SKM-1 treated with dmso at 0.1 percent for 144 hours (cell line): ENCODE measurements around the gene TBX2.

Source experiments
- DNase-seq: peaks from one replicate; lab custom pipeline; 2025; ENCODE audit not compliant: unreplicated experiment; lab: John Stamatoyannopoulos, UW

The TBX2 gene

GRCh38 chr17:61412860-61413660 lies 13.4 kb downstream of the TBX2 start:
- DNase-seq: no peak

GRCh38 chr17:61413661-61414126 lies 14.1 kb downstream of the TBX2 start:
- no peak for DNase-seq

GRCh38 chr17:61414141-61414935 lies 14.7 kb downstream of the TBX2 start:
- DNase-seq: no peak

DNA sequence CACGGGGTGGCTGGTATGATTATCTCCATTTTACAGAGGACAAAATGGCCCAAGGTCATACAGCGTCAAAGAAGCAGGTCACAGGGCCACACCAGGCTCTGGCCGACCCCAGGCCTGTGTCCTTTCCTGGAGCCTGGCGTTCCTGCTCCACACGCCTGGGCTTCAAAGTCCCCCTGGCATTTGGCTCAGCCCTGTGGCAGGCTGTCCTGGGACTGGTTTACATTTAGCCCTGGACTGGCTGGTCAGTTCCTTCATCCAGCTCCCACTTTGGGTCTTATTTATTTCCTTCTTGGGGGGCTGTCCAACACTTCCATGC lies 15.3 kb downstream of the TBX2 start:
- no peak for DNase-seq

GRCh38 chr17:61415374-61416210 lies 15.9 kb downstream of the TBX2 start:
- no peak for DNase-seq

- DNase-seq: no peak
Observed at GRCh38 chr17:61416211-61416539, 16.5 kb downstream of the TBX2 start.

DNA sequence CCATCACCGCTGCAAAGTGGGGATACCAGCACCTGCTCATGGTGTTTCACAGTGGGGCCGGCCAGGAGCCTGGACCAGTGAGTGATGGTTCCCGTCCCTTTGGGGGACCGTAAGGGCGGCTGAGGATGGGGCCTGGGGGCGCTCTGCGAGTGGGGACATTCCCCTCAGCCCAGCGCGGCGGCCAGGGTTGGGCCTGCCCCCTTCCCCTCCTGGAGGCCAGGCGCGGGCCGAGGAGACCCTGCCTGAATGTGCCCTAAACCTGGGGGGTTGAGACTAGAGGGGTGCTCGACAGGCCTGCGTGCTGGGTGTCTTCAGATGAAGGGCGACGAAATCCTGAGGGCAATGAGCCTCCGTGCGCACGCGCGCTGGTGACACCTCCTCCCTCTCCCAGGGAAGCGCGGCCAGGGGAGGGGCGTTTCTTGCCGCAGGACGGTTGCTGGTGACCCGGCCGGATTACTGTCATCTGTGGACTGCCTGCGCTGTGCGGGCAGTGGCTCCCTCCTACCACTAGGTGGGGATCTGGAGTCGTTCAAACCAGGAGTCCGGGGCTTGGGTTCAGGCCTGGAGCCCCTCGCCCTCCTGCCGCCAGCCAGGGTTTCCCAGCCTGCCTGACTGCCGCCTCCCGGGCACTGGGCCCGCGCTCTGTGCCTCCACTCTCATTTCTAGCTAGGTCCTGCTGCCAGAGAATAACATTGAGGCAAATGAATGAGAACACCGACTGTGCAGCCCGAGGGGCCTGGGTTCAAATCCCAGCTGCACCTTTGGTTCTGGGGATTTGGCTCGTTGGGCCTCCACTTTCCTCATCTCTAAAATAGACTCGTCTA lies 17.1 kb downstream of the TBX2 start:
- DNase-seq: peak; percentile 87

GRCh38 chr17:61418449-61418848 lies 18.8 kb downstream of the TBX2 start:
- no peak for DNase-seq

DNA sequence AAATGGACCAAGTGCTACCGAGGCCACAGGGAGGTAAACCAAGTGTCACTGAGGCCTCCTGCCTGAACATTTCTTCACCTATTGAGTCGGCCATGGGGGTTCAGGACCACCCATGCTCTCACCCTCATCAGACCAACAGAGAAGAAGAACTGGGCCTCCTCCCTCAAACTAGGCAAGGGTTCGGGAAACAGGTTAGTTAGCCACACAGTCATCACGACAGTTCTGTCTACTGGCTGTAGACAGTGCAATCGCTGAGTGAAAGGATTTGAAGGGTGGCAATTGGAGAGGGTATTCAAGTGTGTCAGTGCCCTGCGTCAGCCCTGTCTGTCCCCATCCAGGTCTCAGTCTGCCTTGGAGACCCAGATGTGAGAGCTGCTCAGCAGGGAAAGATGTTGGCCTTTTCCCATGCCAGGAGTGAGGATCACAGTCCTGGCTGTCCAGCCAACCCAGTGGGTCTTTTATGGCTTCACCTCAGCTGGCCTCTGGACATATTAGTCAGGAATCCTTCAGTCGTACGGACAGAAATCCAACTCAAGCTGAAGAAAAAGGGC lies 19.9 kb downstream of the TBX2 start:
- DNase-seq: no peak

- DNase-seq: no peak
Observed at GRCh38 chr17:61420052-61420451, 20.4 kb downstream of the TBX2 start.

DNA sequence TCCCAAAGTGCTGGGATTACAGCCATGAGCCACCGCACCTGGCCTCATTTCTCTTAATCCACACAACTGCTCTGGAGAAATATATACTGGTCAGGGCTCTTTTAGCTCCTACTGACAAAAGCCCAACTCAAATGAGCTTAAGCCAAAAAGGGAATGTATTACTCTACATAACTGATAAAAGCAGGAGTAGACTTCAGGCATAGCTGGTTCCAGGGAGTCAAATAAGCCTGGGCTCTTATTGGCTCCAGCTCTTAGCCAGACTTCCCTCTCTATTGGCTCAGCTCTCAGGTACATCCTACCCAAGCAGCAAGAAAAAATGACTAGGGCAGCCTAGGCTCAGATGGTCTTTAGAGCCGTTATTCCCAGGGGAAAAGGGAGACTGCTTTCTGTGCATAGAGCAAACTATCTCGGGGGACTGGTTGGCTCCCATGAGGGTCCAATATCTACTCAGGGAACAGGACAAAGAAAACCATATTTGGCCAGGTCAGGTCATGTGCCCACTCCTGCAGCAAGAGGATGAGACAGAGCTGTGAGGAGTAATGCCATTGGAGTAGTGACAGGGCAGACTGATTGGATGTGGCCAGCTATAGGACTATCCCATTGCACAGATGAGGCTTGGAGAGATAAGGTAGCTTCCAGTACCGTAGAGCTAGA lies 21.2 kb downstream of the TBX2 start:
- no peak for DNase-seq

DNA sequence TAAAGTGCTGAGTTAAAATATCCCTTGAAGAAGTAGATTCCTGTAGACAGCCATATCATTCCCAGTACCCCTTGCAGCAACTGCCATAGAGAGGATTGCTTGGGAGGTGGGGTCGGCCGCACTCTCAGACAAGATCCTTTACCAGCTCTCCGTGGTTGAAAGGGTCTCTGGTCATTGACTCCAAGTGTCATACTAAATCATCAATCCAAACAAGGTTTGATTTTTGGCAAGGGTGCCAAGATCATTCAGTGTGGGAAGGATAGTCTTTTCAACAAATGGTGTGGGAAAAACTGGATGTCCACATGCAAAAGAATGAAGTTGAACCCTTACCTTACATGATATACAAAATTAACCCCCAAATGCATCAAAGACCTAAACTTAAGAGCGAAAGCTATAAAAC lies 21.8 kb downstream of the TBX2 start:
- no peak for DNase-seq

DNA sequence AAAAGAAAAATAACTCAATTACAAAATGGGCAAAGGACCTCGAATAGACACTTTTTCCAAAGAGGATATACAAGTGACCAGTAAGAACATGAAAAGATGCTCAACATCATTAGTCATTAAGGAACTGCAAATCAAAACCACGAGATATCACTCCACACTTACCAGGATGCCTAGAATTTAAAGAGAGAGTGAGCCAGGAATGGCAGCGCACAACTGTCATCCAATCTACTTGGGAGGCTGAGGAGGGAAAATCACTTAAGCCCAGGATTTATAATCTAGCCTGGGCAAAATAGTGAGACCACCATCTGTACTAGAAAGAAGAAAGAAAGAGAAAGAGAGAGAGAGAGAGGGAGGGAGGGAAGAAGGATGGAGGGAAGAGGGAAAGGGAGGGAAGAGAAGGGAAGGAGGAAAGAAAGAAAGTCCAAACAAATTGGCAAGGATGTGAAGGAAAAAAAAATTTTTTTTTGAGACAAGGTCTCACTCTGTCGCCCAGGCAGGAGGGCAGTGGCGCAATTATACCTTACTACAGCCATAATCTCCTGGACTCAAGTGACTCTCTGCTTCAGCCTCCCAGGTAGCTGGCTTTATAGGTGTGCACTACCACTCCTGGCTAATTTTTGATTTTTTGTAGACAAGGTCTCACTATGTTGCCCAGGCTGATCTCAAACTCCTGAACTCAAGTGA lies 22.6 kb downstream of the TBX2 start:
- DNase-seq: no peak

GRCh38 chr17:61422869-61423268 lies 23.2 kb downstream of the TBX2 start:
- DNase-seq: no peak

DNA sequence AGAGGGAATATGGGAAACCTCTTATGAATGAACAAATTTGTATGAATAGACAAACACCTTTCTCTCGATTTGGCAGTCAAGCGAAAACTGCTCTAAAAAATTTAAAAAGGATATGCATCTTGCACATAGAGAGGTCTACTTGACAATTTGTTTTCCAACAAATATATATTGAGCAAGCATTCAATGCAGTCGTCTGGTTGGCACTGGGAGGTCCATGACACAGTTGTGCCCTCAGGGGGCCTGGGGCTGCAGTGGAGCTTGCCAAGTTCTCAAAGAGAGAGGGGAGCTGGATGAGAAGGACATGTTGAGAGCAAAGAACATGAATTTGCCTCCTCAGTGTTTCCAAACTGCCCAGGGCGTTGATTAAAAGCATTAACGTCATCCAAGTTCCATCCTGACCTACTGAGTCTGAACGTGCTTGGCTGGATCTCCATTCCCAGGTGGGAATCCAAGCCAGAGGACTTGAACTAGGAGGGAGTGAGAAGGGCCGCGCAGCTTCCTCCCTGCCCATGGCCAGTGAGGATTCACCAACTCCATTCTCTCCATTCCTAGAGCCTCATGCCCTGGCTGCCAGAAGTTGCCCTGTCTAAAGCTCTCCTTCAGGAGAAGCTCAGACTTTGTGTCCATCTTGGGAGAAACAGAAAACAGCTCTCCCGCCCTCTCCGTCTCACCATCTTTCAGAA lies 24.5 kb downstream of the TBX2 start:
- DNase-seq: no peak

DNA sequence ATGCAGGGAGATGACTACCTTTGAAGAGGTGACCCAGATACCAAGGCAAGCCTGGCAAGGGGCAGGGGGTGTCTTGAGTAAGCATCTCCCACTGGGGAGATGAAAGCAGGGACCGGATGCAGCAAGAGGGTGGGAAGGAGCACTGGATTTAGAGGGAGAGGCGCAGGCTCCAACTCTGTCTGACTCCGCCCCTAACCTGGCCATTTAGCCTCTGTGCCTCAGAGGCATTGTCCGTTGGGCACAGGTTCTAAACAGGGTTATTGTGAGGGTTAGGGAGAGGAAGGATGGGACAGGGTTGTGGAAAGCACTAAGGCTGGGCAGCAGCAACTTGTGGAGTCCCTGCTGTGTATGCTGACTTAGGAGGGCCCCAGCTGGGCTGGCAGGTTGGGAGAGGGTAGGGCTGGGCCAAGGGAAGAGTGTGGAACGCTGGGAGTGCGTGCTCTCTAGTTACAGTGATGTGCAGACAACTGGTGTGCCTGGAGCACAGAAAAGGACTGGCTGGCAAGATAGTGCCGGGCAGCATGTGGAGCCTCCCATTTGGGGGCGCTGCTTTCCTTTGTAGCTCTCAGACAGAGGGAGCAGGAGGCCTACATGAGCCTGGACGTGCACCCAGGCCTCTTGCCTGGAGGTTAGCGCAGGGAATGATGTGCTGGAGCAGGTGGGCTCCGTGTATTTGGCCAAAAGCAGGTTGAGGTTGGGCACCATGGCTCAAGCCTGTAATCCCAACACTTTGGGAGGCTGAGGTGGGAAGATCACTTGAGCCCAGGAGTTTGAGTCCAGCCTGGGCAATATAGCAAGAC lies 26.2 kb downstream of the TBX2 start:
- no peak for DNase-seq

DNA sequence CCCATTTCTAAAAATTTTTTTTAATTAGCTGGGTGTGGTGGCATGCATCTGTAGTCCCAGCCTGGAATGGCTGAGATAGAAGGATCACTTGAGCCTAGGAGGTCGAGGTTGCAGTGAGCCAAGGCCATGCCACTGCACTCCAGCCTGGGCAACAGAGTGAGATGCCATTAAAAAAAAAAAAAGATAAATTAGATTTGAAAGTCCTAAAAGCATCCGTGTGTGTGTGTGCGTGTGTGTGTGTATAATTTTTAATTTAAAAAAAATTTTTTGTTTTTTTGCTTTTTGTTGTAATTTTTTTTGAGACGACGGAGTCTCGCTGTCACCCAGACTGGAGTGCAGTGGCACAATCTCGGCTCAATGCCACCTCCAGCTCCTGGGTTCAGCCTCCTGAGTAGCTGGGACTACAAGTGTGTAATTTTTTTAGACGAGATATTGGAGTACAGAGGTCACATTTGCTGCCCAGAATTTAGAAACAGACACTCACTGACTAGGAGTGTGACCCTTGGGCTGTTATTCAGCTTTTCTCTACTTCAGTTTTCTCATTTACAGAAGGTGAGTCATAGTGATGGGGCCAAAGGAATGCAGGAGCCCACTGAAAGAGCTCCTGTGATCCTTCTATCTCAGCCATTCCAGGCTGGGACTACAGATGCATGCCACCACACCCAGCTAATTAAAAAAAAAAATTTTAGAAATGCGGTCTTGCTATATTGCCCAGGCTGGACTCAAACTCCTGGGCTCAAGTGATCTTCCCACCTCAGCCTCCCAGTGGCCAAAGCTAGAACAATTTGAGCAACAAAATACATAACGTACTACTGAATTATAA lies 27.1 kb downstream of the TBX2 start:
- no peak for DNase-seq
